K562 (cell line): ENCODE measurements around the gene GRIP1. TPM values are rescaled to one million over a fixed set of nuclear protein-coding genes. Genes with fewer than 3 reads are reported as not detected.

Source experiments
- FOXK2 ChIP-seq, 2 experiments: fragments of 450-650 bp; IDR thresholded peaks in 1 of 2; conservative IDR thresholded peaks in 1 of 2; 2 replicates each; pipeline ENCODE4 v1.6.1; 2016; ENCODE audit warnings: low read depth in 2 of 2, mild to moderate bottlenecking in 1 of 2
- HSF4 ChIP-seq: fragments of 250-450 bp; sonication (Bioruptor Pico); IDR thresholded peaks from 2 replicates; pipeline ENCODE4 v2.1.2; 2022; ENCODE audit warnings: mild to moderate bottlenecking, moderate library complexity, borderline replicate concordance
- SMAD3 ChIP-seq: fragments of 450-650 bp; formaldehyde crosslinking; conservative IDR thresholded peaks from 2 replicates; pipeline ENCODE4 v1.4.0; 2020; ENCODE audit warnings: mild to moderate bottlenecking
- ZNF644 ChIP-seq: fragments of 200-800 bp; sonication (Bioruptor generic); IDR thresholded peaks from 2 replicates; pipeline ENCODE4 v1.6.1; 2016; ENCODE audit warnings: low read depth, missing genetic modification characterization, missing compliant biosample characterization
- polyA plus RNA-seq, 8 experiments: library from polyadenylated mRNA; depleted of rRNA in 4 of 8; stranded (reverse) in 5 of 8; unstranded in 3 of 8; fragments of >200 nt; fragmentation: Nextera tagmentation in 2 of 8; fragmentation: Illumina TruSeq in 1 of 8; extraction: Ambion mirVana in 2 of 8; extraction: Trizol in 1 of 8; gene quantifications; 2 replicates each; pipeline versions ENCODE4 v1.2.1 to v1.2.3, GENCODE V29; 2011 to 2014; ENCODE audit warnings: inconsistent platforms in 1 of 8, missing spikeins in 1 of 8
- total RNA-seq, 7 experiments: library from RNA; depleted of rRNA in 6 of 7; stranded (reverse); fragments of >200 nt in 6 of 7; fragmentation: Illumina TruSeq in 2 of 7; extraction: Trizol in 2 of 7; gene quantifications; 2 replicates each; pipeline versions ENCODE4 v1.2.1 to v1.2.3, GENCODE V29; 2011 to 2021; ENCODE audit warnings: low replicate concordance in 1 of 7
- TF ChIP-seq, protein P1 (sequence below), 3 experiments: fragments of 200-800 bp in 1 of 3; fragments of 250-450 bp in 1 of 3; fragments of 450-650 bp in 1 of 3; sonication (Bioruptor Pico) in 1 of 3; sonication (Bioruptor generic) in 1 of 3; formaldehyde crosslinking in 1 of 3; IDR thresholded peaks; 2 replicates each; pipeline versions ENCODE4 v1.6.1 to v1.8.0; 2016 to 2022; ENCODE audit warnings: mild to moderate bottlenecking in 2 of 3, missing genetic modification characterization in 2 of 3, missing compliant biosample characterization in 1 of 3, moderate library complexity in 1 of 3
- TF ChIP-seq, protein P2 (sequence below): IDR thresholded peaks from 2 replicates; pipeline ENCODE4 v1.6.1; 2011; ENCODE audit warnings: borderline replicate concordance, low read depth, mild to moderate bottlenecking, moderate library complexity, low read length; ENCODE audit not compliant: insufficient read depth, poor library complexity, severe bottlenecking

The GRIP1 gene
- total and polyA plus RNA-seq, 9 of the 15 experiments (the other 6 are each of a cell fraction or from before 2014, with no cell fraction given), result 0.28 to 1.2 (median 0.45) TPM

DNA sequence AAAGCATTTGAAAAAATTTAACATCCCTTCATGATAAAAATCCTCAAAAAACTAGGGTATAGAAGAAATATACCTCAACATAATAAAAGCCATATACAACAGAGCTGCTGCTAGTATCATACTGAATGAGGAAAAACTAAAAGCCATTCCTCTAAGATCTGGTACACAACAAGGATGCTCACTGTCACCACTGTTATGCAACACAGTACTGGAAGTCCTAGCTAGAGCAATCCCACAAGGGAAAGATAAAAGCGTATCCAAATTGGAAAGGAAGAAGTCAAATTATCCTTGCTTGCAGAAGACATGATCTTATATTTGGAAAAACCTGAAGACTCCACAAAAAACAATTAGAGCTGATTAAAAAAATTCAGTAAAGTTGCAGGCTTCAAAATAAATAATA, 261.7 kb downstream of the GRIP1 start (continued):
- TF ChIP-seq, protein P1, sequence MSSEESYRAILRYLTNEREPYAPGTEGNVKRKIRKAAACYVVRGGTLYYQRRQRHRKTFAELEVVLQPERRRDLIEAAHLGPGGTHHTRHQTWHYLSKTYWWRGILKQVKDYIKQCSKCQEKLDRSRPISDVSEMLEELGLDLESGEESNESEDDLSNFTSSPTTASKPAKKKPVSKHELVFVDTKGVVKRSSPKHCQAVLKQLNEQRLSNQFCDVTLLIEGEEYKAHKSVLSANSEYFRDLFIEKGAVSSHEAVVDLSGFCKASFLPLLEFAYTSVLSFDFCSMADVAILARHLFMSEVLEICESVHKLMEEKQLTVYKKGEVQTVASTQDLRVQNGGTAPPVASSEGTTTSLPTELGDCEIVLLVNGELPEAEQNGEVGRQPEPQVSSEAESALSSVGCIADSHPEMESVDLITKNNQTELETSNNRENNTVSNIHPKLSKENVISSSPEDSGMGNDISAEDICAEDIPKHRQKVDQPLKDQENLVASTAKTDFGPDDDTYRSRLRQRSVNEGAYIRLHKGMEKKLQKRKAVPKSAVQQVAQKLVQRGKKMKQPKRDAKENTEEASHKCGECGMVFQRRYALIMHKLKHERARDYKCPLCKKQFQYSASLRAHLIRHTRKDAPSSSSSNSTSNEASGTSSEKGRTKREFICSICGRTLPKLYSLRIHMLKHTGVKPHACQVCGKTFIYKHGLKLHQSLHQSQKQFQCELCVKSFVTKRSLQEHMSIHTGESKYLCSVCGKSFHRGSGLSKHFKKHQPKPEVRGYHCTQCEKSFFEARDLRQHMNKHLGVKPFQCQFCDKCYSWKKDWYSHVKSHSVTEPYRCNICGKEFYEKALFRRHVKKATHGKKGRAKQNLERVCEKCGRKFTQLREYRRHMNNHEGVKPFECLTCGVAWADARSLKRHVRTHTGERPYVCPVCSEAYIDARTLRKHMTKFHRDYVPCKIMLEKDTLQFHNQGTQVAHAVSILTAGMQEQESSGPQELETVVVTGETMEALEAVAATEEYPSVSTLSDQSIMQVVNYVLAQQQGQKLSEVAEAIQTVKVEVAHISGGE (CRISPR knock-in tag; IDR thresholded peaks at IDR 0.05), result no peak
- no peak for TF ChIP-seq SMAD3 (CRISPR knock-in tag)
- TF ChIP-seq FOXK2 (conservative IDR thresholded peaks at IDR 0.05 in 1 of 2, IDR thresholded peaks at IDR 0.05 in 1 of 2; ENCODE audit: low read depth in 2 of 2), result no peak
- TF ChIP-seq ZNF644, result no peak
- TF ChIP-seq, protein P2, sequence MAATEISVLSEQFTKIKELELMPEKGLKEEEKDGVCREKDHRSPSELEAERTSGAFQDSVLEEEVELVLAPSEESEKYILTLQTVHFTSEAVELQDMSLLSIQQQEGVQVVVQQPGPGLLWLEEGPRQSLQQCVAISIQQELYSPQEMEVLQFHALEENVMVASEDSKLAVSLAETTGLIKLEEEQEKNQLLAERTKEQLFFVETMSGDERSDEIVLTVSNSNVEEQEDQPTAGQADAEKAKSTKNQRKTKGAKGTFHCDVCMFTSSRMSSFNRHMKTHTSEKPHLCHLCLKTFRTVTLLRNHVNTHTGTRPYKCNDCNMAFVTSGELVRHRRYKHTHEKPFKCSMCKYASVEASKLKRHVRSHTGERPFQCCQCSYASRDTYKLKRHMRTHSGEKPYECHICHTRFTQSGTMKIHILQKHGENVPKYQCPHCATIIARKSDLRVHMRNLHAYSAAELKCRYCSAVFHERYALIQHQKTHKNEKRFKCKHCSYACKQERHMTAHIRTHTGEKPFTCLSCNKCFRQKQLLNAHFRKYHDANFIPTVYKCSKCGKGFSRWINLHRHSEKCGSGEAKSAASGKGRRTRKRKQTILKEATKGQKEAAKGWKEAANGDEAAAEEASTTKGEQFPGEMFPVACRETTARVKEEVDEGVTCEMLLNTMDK, result no peak
- no peak for TF ChIP-seq HSF4
